ENCODE measurements around the gene DOCK8.
"Not testable (repeated sequence)": the region's sequence is repeated elsewhere in the genome, so short reads cannot be mapped to it uniquely, and the experiment has no call there.

Gene DOCK8

DNA sequence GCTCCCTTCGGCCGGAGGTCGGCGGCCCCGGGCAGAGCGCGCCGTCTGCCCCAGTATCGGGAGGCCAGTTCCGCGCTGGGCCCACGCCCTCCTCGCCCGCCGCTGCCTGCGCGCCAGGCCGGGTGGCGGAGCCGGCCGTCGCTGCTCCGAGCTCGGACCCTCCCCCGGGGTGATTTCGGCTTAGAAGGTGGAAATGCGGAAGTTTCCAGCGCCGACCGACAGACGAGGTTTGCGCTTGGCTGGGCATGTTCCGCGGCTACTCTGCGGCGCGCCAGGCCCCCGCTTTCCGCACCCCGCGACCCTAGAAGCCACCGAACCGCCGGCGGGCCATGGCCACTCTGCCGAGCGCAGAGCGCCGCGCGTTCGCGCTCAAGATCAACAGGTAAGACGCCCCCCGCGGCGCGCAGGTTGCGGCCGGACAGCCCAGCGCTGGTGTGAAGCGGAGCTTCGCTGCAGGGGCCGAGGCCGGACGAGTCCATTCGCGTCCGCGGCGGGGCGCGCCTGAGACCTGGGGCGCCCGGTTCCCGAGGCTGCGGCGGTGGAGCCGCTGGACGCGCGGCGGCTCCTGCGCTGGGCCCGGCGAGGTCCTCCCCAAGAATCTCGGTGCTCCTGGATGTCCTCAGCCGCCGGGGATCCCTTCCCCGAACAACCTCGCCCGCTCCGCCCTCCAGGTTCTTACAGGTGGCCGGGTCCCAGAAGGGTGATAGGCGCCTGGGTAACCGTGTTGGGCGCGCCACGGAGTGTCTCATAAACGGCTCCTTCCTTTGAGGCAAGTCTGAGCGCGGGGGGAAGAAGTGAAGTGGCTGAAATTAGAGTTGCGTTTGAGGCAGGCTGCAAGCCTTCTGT is at the start of gene DOCK8:
Gene DOCK8, plus strand, starts transcription at position 218 of the 846 bp plus-strand sequence. Its CDS starts 112 bp downstream, at position 330.
- FAIRE-seq (no peak), DNase-seq (ENCODE audit: insufficient read length, low spot score) (peak; percentile 59)

- DNase-seq (ENCODE audit: insufficient read length, low spot score); FAIRE-seq: not testable (repeated sequence)
Observed at GRCh38 chr9:169757-170156, 44.9 kb upstream of the DOCK8 start.

DNA sequence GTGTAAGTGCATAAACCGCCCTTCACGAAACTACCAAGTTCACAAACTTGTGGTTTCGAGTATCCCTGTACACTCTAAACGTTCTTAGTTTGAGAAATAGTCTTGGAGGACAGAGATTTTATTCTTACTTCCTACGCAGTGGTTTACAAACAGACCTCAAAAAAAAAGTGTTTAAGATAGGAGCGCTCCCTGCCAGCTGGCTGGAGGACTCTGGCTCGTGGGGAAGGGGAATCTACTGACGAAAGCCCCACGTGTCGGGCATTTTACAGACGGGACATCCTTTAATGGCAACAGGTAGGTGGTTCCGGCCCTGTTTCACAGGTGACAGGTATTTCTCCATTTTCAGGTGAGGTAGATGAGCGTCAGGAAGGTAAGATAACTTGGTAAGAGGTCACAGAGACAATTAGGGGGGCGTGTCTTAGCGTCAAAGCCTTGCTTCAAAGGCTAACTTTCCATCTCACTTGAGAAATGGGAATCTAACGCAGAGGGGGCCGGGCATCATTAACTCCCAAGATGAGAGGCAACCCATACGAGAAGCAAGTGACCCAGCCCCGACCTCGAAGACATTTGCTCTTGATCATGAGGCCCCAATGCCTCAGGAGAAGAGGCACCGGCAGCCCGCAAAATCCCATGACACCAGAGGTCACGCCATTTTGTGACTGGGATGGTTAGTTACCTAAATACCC is 36.4 kb upstream of the DOCK8 start:
- not testable (repeated sequence) for FAIRE-seq; DNase-seq (ENCODE audit: insufficient read length, low spot score)

DNA sequence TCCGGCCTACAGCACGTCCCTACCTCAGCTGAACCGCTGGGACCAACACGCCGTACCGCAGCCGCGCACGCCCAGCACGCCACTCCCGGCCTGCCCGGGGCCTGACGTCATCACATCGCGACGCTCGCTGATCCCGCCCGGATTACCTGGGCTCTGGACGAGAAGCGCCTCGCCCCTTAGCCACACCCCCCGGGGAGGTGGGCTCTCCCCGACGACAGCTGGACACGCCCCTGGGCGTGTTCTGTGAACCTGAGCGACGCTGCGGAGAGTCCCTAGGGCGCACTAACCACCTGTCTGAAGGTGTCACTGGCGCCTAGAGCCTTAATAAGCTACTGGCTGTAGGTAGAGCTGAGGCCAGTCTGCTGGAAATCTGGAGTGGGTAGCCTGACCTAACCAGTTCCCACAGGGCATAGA is 35.7 kb upstream of the DOCK8 start, which contains the start of gene ZNG1A:
Gene ZNG1A, minus strand, starts transcription at position 87 of the 414 bp plus-strand sequence. CDS start 87 bp downstream, outside the sequence.
- not testable (repeated sequence) for FAIRE-seq; DNase-seq (ENCODE audit: insufficient read length, low spot score)

DNA sequence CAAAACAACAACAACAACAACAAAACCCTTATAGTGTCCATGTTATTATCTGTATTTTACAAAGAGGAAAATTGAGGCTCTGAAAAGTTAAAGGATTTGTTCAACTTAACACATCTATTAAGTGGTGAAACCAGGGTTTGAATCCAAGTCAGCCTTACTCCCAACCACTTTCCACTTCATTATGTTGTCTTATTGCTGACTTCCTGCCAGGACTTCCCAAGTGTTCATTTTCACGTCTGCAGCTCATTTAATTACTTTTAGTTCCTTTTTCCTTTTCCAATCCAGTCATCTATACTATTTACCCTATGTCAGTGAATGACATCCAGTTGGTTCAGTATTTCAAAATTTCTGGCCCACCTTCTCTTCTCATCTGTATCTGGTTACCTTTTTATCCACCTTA is 15.1 kb upstream of the DOCK8 start:
- not testable (repeated sequence) for FAIRE-seq; DNase-seq (ENCODE audit: insufficient read length, low spot score)

GRCh38 chr9:206481-206880 is 8.2 kb upstream of the DOCK8 start:
- FAIRE-seq (no peak), DNase-seq (ENCODE audit: insufficient read length, low spot score) (no peak)

- no peak for FAIRE-seq
- no peak for DNase-seq (ENCODE audit: insufficient read length, low spot score)
Observed at GRCh38 chr9:209143-209758, 5.4 kb upstream of the DOCK8 start.

- DNase-seq (ENCODE audit: insufficient read length, low spot score) (no peak), FAIRE-seq (no peak)
Observed at GRCh38 chr9:211036-211435, 3.6 kb upstream of the DOCK8 start.

DNA sequence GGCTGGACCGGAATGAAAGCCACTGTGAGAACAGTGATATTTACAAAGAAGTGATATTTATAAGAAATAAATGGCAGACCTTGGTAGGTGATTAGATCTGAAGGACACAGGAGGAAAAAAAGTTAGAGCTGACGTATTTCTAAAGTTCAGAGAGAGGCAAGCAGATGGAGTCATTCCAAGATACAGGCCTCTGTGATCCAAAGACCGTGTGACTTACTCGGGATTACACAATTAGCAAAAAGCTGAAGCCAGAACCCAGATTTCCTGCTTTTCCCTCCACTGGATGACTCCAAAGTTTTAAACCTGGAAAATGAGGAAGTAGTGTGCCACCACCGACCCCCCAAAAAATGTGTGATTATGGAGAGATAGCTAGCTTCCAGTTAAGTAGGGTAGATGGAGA is 3.1 kb upstream of the DOCK8 start:
- DNase-seq (ENCODE audit: insufficient read length, low spot score), result no peak
- no peak for FAIRE-seq

DNA sequence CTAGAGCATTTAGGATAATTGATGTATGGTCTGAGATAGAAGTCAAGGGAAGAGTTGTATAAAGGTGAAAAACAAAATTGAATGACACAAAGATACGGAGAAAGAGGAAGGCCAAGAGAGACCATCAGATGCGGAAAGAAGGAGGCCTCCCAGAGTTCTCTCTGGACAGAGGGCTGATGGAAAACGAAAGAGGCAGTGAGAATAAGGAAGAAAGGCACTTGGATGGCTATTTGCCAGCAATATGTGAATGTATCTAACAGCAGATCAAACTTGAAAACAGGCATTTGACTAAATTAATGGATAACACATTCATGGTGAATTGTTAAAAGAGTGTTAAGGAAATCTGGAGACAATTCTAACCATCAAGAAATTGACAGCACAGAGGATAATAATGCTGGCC is 2.4 kb upstream of the DOCK8 start:
- DNase-seq (ENCODE audit: insufficient read length, low spot score) (no peak), FAIRE-seq (no peak)

- FAIRE-seq; DNase-seq (ENCODE audit: insufficient read length, low spot score): not testable (repeated sequence)
Observed at GRCh38 chr9:213901-214300, 764 bp upstream of the DOCK8 start.

DNA sequence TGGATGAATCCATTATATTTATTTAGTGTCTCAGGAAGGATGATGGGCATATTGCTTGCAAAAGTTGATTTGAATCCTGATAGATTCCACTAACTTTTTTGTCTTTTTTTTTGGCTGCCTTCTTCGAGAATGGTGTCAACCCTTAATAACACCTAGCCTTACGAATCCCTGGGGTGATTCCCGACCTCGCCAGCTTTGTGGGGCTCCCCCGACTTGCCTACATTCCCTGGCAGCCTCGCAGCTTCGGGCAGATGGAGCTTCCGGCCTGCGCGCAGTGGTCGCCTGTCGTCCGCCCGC is 366 bp upstream of the DOCK8 start:
- FAIRE-seq, result peak; percentile 84
- DNase-seq (ENCODE audit: insufficient read length, low spot score), result no peak

DNA sequence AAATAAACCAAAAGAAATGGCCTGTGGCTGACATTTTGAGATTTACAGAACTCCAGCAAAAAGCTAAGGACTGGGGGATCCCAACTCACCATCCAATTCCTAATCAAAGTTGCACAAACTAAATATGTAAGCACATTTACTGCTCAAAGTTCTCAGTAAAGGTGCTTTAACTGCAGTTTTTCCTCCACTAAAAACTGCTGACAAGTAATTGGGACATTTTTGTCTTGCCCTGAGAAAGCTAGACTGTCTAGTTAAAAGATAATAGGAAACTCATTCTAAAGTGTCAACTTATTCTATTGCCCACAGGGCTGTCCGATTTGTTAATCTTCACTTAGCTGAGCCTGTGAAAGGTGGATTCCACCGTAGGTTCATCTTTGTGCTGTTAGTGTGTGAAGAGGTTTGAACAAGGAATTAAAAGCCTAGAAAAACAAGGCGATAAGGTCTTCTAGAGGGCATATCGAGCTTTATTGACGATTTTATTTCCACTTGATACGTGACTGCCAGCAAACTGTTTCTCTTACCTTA is 1.0 kb downstream of the DOCK8 start:
- FAIRE-seq (peak; percentile 45), DNase-seq (ENCODE audit: insufficient read length, low spot score) (no peak)

GRCh38 chr9:216866-217265 is 2.2 kb downstream of the DOCK8 start:
- FAIRE-seq (no peak), DNase-seq (ENCODE audit: insufficient read length, low spot score) (no peak)

DNA sequence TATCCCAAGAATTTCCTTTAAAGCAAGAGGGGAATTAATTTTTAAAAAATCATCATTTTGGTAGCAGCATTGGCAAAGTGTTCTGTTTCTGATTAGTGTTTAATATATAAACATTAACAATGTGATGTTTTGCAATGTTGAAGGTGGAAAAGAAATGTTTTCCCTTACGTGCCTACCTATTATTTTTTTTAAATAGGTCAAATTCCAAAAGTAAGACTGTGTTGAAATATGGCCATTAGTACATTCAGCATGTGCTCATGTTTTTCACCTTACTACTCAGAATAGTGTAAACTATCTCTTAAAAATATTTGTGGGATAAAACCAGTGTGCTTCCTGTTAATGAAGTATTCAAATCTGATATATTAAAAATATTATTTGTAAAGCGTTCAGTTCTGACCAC is 3.3 kb downstream of the DOCK8 start:
- no peak for DNase-seq (ENCODE audit: insufficient read length, low spot score)
- no peak for FAIRE-seq

DNA sequence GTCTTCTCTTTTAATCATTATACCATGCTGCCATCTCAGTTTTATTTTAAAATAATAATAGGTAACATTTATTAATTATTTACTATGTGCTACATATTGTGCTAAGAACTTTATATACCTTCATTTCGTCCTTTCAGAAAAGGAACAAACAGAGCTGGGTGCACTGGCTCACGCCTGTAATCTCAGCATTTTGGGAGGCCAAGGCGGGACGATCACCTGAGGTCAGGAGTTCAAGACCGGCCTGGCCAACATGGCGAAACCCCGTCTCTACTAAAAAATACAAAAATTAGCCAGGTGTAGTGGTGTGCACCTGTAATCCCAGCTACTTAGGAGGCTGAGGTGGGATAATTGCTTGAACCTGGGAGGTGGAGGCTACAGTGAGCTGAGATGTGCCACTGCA is 4.4 kb downstream of the DOCK8 start:
- FAIRE-seq; DNase-seq (ENCODE audit: insufficient read length, low spot score): not testable (repeated sequence)

DNA sequence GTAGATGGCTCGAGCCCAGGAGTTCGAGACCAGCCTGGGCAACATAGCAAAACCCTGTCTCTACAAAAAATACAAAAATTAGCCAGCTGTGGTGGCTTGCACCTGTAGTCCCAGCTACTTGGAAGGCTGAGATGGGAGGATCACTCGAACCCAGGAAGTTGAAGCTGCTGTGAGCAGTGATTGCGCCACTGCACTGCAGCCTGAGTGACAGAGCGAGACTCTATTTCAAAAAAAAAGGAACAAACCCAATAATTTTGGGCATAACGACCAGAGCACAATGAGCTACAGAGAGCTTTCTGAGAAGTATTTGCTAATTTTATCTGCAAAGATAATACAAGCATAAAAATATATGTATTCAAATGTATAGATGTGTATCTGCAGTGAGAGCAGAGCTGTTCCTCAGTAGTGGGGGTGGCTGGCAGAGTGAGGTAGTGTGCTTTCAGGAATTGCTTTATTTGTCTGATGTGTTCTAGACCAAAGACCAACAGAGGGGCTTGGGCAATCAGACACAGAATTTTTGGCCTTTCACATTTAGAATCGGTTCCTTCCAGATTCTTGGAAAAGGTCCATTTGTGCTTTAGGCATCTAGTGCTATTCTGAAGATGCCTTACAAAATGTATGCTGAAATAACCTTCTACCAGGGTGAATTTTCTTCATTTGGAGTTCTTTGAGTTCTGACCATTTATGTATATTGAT is 5.2 kb downstream of the DOCK8 start:
- FAIRE-seq, result no peak
- no peak for DNase-seq (ENCODE audit: insufficient read length, low spot score)

DNA sequence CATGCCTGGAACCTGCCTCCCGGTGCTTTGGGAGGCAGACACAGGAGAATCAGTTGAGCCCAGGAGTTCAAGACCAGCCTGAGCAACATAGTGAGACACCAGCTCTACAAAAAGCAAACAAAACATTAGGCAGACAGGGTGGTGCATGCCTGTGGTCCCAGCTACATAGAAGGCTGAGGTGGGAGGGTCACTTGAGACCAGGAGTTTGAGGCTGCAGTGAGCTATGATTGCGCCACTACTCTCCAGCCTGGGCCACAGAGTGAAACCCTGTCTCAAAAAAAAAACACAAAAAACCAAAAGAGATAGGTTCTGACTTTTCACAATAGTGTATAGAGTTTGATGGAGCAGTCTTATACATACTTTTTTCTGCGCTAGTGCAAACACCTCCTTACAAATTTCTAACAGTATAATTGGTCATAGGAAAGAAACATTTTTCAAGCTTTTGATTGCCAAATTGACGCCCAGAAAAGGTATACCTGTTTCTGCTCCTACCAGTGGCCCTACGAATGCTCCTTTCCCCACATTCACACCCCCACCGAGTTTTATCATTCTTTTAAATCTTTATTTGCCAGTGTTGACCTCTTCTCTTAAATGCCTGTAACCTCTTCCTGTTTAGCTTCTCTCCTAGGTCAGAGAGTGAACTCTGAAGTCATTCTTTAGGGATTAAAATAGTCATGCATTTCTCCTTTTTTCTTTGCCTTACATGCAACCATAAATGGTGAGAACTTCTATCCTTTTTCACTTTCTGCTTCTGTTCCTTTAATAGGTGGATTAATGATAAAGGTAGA is 7.5 kb downstream of the DOCK8 start:
- FAIRE-seq (no peak), DNase-seq (ENCODE audit: insufficient read length, low spot score) (no peak)

- peak; percentile 23 for FAIRE-seq
- no peak for DNase-seq (ENCODE audit: insufficient read length, low spot score)
Observed at GRCh38 chr9:223152-223551, 8.5 kb downstream of the DOCK8 start.

GRCh38 chr9:224026-224425 is 9.4 kb downstream of the DOCK8 start:
- FAIRE-seq (no peak), DNase-seq (ENCODE audit: insufficient read length, low spot score) (no peak)

All from GM19239 (cell line).